NCI-H226 (cell line): ENCODE data around the gene VPS33A.
"Not testable (repeated sequence)": the region's sequence is repeated elsewhere in the genome, so short reads cannot be mapped to it uniquely, and the experiment has no call there.

Source experiments
- DNase-seq: peaks from one replicate; pipeline ENCODE4 v3.0.0-alpha.2; 2015

Gene VPS33A

GRCh38 chr12:122266230-122266901 is at the start of gene VPS33A:
VPS33A (minus strand) TSS chr12:122266494; CDS start chr12:122266408, 86 bp downstream.
- DNase-seq = peak; percentile 97

- no peak for DNase-seq
Measured at GRCh38 chr12:122312926-122313325, 46.6 kb upstream of the VPS33A start.

GRCh38 chr12:122311696-122312095 is 45.4 kb upstream of the VPS33A start:
- DNase-seq = no peak

- DNase-seq = no peak
Measured at GRCh38 chr12:122310626-122311333, 44.5 kb upstream of the VPS33A start.

- DNase-seq = no peak
Measured at GRCh38 chr12:122309564-122310121, 43.3 kb upstream of the VPS33A start.

- no peak for DNase-seq
Measured at GRCh38 chr12:122308811-122309210, 42.5 kb upstream of the VPS33A start.

DNA sequence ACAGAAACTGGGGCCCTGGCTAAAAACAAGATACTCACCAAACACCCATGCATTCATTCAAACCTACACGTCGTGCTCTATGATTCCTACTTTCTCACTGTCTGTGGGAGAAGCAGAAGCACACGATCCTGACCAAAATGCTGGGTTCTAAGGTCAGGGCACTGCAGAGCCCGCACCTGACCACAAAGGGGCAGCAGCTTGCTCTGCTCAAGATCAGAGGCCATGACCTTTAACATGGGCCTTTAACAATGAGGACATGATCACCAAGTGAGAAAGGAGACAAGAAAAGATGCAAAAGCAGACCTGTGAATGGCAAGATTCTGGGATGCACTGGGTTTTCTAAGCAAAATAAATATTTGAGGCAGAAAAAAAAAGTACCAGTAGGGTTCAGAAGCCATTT is 40.1 kb upstream of the VPS33A start:
- no peak for DNase-seq

DNA sequence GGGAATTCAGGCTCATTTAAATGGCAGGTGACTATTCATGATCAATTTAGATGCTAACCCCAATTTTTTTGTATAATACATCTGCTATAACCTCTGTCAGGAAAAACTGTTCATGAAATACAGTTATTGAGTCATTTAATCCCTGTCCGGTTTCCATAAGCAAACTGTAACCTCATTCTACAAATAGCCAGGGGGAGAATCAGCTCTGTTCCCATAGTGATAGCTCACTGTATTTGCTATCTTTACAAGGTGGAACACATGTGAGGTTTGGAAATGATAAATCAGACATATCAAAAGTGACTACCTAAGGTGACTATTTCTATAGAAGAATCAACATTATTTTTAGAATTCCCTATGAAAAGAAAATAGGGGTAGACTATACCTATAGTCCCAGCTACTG is 38.6 kb upstream of the VPS33A start:
- DNase-seq = no peak

- DNase-seq = no peak
Measured at GRCh38 chr12:122303068-122303467, 36.8 kb upstream of the VPS33A start.

DNA sequence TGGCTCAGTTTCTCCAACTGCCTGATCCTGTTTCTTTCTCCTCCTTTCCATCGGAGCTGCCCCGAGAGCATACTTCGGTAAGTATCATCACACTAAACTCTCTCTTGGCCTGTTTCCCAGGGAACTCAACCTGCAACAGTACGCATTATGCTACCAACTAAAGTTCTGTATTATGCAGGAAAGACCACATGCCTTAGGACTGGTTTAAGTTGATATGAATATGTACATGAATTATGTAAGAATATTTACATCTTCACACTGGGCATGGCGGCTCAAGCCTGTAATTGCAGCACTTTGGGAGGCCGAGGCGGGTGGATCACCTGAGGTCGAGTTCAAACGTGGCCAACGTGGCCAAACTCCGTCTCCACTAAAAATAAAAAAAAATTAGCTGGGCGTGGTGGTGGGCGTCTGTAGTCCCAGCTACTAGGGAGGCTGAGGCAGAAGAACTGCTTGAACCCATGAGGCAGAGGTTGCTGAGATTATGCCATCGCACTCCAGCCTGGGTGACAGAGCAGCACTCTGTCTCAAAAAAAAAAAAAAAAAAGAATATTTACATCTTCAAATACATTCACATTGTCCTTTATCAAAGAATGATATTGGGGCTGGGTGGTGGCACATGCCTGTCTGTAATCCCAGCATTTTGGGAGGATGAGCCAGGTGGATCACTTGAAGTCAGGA is 31.9 kb upstream of the VPS33A start:
- no peak for DNase-seq

- no peak for DNase-seq
Measured at GRCh38 chr12:122297494-122297893, 31.2 kb upstream of the VPS33A start.

- no peak for DNase-seq
Measured at GRCh38 chr12:122295877-122296276, 29.6 kb upstream of the VPS33A start.

- DNase-seq = no peak
Measured at GRCh38 chr12:122293081-122293480, 26.8 kb upstream of the VPS33A start.

DNA sequence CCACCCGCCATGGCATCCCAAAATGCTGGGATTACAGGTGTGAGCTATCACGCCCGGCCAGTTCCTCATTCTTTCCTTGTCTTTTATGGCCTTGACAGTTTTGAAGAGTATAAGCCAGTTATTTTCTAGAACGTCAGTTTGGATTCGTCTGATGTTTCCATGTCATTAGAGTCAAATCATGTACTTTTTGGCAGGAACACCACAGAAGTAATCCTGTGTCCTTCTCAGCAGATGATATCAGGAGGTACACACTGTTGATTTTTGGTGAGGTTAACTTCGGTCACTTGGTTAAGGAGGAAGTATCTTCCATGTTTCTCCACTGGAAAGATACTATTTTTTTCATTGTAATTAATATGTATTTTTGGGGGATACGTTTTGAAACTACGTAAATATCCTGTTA is 25.1 kb upstream of the VPS33A start:
- DNase-seq = no peak

DNA sequence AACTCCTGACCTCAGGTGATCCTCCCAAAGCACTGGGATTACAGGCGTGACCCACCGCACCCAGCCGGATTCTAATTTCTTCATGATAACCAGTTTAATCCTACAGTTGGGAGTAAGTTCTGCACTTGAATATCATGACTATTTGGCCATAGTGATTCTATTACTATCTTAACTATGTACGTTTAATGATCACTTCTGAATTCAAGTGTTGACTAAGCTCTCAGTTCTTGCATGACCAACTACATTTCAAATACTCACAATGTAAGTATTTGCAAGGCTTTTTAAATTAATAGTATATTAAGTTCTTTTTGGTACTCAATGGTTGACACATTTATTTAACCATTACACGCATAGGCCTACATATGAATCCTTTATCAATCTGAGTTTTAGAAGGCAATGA is 17.4 kb upstream of the VPS33A start:
- no peak for DNase-seq

- DNase-seq = peak; percentile 14
Measured at GRCh38 chr12:122282061-122282460, 15.8 kb upstream of the VPS33A start.

DNA sequence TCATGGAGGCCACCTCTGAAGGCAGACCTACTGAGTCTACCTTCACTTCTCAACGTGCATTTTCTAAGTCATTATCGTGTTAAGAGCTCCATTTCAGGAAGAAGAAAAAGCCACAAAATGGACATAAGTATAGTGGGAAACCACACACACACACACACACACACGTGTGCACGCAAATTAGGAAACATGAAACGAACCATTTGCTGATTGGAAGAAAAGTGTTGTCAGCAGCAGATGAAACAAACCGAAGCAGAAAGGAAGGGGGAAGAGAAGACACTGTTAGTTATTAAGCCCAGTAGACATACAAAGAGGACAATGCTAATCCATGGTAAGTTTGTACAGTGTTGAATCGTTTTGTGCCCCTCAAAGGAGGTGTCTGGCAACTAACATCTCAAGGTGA is 9.9 kb upstream of the VPS33A start:
- DNase-seq = no peak

- no peak for DNase-seq
Measured at GRCh38 chr12:122275459-122275858, 9.2 kb upstream of the VPS33A start.

DNA sequence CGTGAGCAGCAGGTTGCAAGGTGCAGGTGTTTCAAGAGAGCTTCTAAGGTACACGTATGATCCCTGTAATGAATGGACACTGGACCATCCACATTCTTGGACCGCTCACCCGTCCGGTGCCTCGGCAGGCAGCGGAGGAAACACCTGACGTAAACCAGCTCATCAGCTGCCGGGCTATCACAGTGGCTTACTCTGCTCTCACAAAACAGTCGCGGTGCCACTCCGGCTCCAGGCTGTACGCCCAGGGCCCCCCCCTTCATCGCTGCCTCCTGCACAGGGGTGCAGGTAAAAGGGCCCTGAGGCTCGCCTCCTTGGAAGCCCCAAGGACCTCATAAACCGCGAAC is 436 bp downstream of the VPS33A start:
- DNase-seq = no peak

DNA sequence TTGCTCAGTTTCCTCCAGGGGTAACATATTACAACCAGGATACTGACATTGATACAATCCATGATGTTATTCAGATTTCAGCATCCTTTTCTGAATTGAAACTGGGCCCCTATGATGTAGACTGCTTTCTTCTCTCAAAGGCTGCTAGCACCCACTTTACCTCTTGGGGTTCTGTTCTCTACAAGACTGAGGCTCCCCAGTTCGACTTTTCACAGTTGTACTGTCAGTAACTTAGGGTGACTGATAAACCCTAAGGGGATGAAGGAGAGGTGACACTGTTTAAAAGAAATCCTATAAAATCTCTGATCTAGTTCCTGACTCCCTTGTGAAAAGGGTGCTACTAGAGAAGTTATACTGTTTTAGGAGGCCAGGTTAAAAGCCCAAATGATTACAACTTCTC is 818 bp downstream of the VPS33A start:
- DNase-seq = no peak

GRCh38 chr12:122260735-122261134 is 5.6 kb downstream of the VPS33A start:
- DNase-seq = not testable (repeated sequence)

- DNase-seq = not testable (repeated sequence)
Measured at GRCh38 chr12:122258939-122259338, 7.4 kb downstream of the VPS33A start.

DNA sequence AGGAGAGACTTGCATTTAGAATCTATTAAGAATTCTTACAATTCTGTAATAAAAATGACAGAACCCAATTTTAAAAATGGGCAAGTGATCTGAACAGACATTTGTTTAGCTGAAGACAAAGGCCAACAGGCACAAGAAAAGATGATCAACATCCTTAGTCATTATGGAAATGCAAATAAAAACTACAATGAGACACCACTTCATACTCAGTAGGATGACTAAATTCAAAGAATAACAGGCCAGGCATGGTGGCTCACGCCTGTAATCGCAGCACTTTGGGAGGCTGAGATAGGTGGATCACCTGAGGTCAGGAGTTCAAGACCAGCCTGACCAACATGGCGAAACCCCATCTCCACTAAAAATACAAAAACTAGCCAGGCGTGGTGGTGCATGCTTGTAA is 7.8 kb downstream of the VPS33A start:
- DNase-seq = not testable (repeated sequence)

DNA sequence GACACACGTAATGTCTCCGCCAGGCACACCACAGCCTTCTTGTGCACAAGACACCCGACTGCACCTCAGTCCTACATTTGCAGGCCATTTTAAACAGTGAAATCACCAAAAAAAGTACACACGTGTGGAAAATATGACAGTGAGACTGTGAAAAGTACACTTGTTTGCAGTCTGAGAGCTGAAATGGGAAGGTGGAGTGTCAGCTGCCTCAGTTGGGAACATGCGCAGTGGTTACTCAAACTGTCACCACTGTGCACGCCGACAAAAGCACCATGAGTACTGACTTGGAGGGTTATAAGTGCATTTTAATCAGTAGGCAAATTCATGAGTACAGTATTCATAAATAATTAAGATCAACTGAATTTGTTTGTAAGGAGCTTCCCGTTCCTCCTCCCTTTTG is 15.8 kb downstream of the VPS33A start:
- DNase-seq = no peak
